Measurements from ENCODE around the gene TPX2.
"Not testable (repeated sequence)": the region's sequence is repeated elsewhere in the genome, so short reads cannot be mapped to it uniquely, and the experiment has no call there.

TPX2 gene

GRCh38 chr20:31764641-31765305 is 25.7 kb downstream of the TPX2 start:
- no peak for DNase-seq

- DNase-seq: no peak
These were observed 28.7 kb downstream of the TPX2 start for GRCh38 chr20:31767805-31768204.

- DNase-seq: no peak
These were observed 30.6 kb downstream of the TPX2 start for GRCh38 chr20:31769681-31770080.

- DNase-seq: no peak
These were observed 31.2 kb downstream of the TPX2 start for GRCh38 chr20:31770243-31770642.

- no peak for DNase-seq
These were observed 35.3 kb downstream of the TPX2 start for GRCh38 chr20:31774408-31774807.

GRCh38 chr20:31780839-31781238 is 41.7 kb downstream of the TPX2 start:
- no peak for DNase-seq

- no peak for DNase-seq
These were observed 42.9 kb downstream of the TPX2 start for GRCh38 chr20:31781945-31782344.

- no peak for DNase-seq
These were observed 45.4 kb downstream of the TPX2 start for GRCh38 chr20:31784354-31785044.

- no peak for DNase-seq
These were observed 46.0 kb downstream of the TPX2 start for GRCh38 chr20:31785089-31785488.

- no peak for DNase-seq
These were observed 49.5 kb downstream of the TPX2 start for GRCh38 chr20:31788578-31788977.

- DNase-seq: no peak
These were observed 51.3 kb downstream of the TPX2 start for GRCh38 chr20:31790401-31790800.

GRCh38 chr20:31797364-31797763 is 58.3 kb downstream of the TPX2 start:
- no peak for DNase-seq

- no peak for DNase-seq
These were observed 62.4 kb downstream of the TPX2 start for GRCh38 chr20:31801508-31801907.

GRCh38 chr20:31803552-31804291 is 64.6 kb downstream of the TPX2 start:
- DNase-seq: no peak

- no peak for DNase-seq
These were observed 67.7 kb downstream of the TPX2 start for GRCh38 chr20:31806564-31807355.

- DNase-seq: no peak
These were observed 69.4 kb downstream of the TPX2 start for GRCh38 chr20:31808481-31808880.

GRCh38 chr20:31809661-31810060 is 70.6 kb downstream of the TPX2 start:
- no peak for DNase-seq

GRCh38 chr20:31811198-31811597 is 72.1 kb downstream of the TPX2 start:
- DNase-seq: no peak

GRCh38 chr20:31811796-31812728 is 73.0 kb downstream of the TPX2 start:
- DNase-seq: peak; percentile 69

GRCh38 chr20:31813611-31814010 is 74.5 kb downstream of the TPX2 start:
- no peak for DNase-seq

GRCh38 chr20:31814142-31814541 is 75.1 kb downstream of the TPX2 start:
- not testable (repeated sequence) for DNase-seq
